Spinal cord (tissue), 10 donors: ENCODE measurements around the gene DNAJB9. TPM values are rescaled to one million over a fixed set of nuclear protein-coding genes. Genes with fewer than 3 reads are reported as not detected.
"Not testable (repeated sequence)": the region's sequence is repeated elsewhere in the genome, so short reads cannot be mapped to it uniquely, and the experiment has no call there.

ENCODE experiments used
- DNase-seq, 6 donors: peaks; one replicate each; pipeline versions ENCODE4 v3.0.0 to v3.0.0-alpha.2; 2013 to 2015; ENCODE audit warnings: low spot score in 6 of 6, low read depth in 4 of 6
- H3K27ac ChIP-seq: one replicate; pipeline ENCODE4 v1.5.1; 2013; ENCODE audit warnings: low read depth, low read length, control low read depth
- H3K27me3 ChIP-seq: one replicate; pipeline ENCODE4 v1.6.1; 2013; ENCODE audit warnings: low read length; ENCODE audit not compliant: control insufficient read depth, insufficient read depth
- H3K36me3 ChIP-seq: one replicate; pipeline ENCODE4 v1.6.1; 2013; ENCODE audit warnings: low read length; ENCODE audit not compliant: control insufficient read depth, insufficient read depth
- H3K4me1 ChIP-seq: one replicate; pipeline ENCODE4 v1.6.1; 2013; ENCODE audit warnings: low read length; ENCODE audit not compliant: control insufficient read depth, insufficient read depth
- H3K4me3 ChIP-seq: one replicate; pipeline ENCODE4 v1.5.1; 2013; ENCODE audit warnings: low read depth, low read length, control low read depth
- H3K9me3 ChIP-seq: one replicate; pipeline ENCODE4 v1.6.1; 2013; ENCODE audit warnings: low read length; ENCODE audit not compliant: control insufficient read depth, insufficient read depth
- WGBS: methylation state at CpG from one replicate; pipeline ENCODE4 v1.1.5; 2013; ENCODE audit warnings: missing lambda C conversion rate; ENCODE audit not compliant: insufficient coverage; 5-methylcytosine and 5-hydroxymethylcytosine counted together
- polyA plus RNA-seq, 2 donors: library from polyadenylated mRNA; unstranded; fragments of 120-200 nt; gene quantifications; one replicate each; pipeline ENCODE4 v1.2.1, GENCODE V29; 2013; ENCODE audit not compliant: insufficient read length in 2 of 2
- total RNA-seq, 2 donors: library from RNA; depleted of rRNA in 1 of 2; stranded (reverse); fragments of 120-200 nt in 1 of 2; fragments of >200 nt in 1 of 2; gene quantifications; one replicate each; pipeline versions ENCODE4 v1.2.3 to v1.2.4, GENCODE V29; 2013 to 2014
- donor health status: healthy.

Gene DNAJB9
- total and polyA plus RNA-seq, 4 donors, result 29.9 to 49.3 (median 32.6) TPM

DNA sequence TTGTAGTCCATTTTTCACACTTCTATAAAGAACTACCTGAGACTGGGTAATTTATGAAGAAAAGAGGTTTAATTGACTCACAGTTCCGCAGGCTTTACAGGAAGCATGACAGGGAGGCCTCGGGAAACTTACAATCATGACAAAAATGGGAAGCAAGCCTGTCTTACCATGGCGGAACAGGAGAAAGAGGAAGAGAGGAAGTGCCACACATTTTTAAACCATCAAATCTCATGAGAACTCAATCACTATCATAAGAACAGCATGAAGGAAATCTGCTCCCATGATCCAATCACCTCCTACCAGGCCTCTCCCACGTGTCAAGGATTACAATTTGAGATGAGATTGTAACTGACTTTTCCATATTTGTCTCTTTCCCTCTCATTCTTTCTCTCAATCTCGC, 34.4 kb upstream of the DNAJB9 start:
- H3K4me1 ChIP-seq, result no peaks in the 10 kb centered on the region
- no peaks in the 10 kb centered on the region for H3K27me3 ChIP-seq
- H3K36me3 ChIP-seq, result no peaks in the 10 kb centered on the region
- H3K4me3 ChIP-seq, result no peak overlapping the region
- DNase-seq, result no peak
- H3K27ac ChIP-seq, result no peak overlapping the region
- WGBS, result no CpG with 5 or more reads among the region's 5 CpGs
- no peaks in the 10 kb centered on the region for H3K9me3 ChIP-seq

GRCh38 chr7:108535744-108536143, 33.9 kb upstream of the DNAJB9 start:
- Histone ChIP-seq H3K27ac (no peak overlapping the region), H3K36me3 (no peaks in the 10 kb centered on the region), H3K4me1 (no peaks in the 10 kb centered on the region), H3K4me3 (no peak overlapping the region), H3K27me3 (no peaks in the 10 kb centered on the region), H3K9me3 (no peaks in the 10 kb centered on the region)
- WGBS, result no CpG with 5 or more reads among the region's 1 CpG
- DNase-seq, result no peak

GRCh38 chr7:108537229-108537628, 32.4 kb upstream of the DNAJB9 start:
- Histone ChIP-seq H3K27me3 (no peaks in the 10 kb centered on the region), H3K36me3 (no peaks in the 10 kb centered on the region), H3K9me3 (no peaks in the 10 kb centered on the region), H3K4me1 (no peaks in the 10 kb centered on the region), H3K4me3 (no peak overlapping the region), H3K27ac (no peak overlapping the region)
- 100% methylated on average over 2 of the region's 2 CpGs for WGBS
- no peak for DNase-seq

- not testable (repeated sequence) for H3K4me3 ChIP-seq, H3K9me3 ChIP-seq, H3K36me3 ChIP-seq, H3K27ac ChIP-seq, H3K4me1 ChIP-seq, H3K27me3 ChIP-seq, DNase-seq
- 100% methylated on average over 1 of the region's 2 CpGs for WGBS
Measured at GRCh38 chr7:108538236-108538635, 31.4 kb upstream of the DNAJB9 start.

- DNase-seq, H3K4me3 ChIP-seq, H3K4me1 ChIP-seq, H3K27me3 ChIP-seq, H3K9me3 ChIP-seq, H3K27ac ChIP-seq, H3K36me3 ChIP-seq: not testable (repeated sequence)
- WGBS, result no CpG with 5 or more reads among the region's 4 CpGs
Measured at GRCh38 chr7:108538685-108539084, 31.0 kb upstream of the DNAJB9 start.

GRCh38 chr7:108541478-108541877, 28.2 kb upstream of the DNAJB9 start:
- 40% methylated on average over 1 of the region's 2 CpGs for WGBS
- Histone ChIP-seq H3K36me3 (no peaks in the 10 kb centered on the region), H3K4me3 (no peak overlapping the region), H3K9me3 (no peaks in the 10 kb centered on the region), H3K27me3 (no peaks in the 10 kb centered on the region), H3K27ac (no peak overlapping the region), H3K4me1 (no peaks in the 10 kb centered on the region)
- DNase-seq, result peak in 2 of 6 donors; percentile 14 to 61

- H3K4me1 ChIP-seq, H3K9me3 ChIP-seq, H3K36me3 ChIP-seq, H3K27ac ChIP-seq, H3K4me3 ChIP-seq, H3K27me3 ChIP-seq: not testable (repeated sequence)
- no CpG with 5 or more reads among the region's 2 CpGs for WGBS
- DNase-seq, result peak in 1 of 6 donors; percentile 28
Measured at GRCh38 chr7:108548141-108548896, 21.4 kb upstream of the DNAJB9 start.

DNA sequence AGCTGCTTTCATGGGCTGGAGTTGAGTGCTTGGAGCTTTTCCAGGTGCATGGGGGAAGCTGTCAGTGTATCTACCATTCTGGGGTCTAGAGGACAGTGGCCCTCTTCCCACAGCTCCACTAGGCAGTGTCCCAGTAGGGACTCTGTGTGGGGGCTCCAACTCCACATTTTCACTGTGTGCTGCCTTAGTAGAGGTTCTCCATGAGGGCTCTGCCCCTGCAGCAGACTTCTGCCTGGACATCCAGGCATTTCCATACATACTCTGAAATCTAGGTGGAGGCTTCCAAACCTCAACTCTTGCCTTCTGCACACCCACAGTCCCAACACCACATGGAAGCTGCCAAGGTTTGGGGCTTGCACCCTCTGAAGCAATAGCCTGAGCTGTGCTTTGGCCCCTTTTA, 13.0 kb upstream of the DNAJB9 start:
- not testable (repeated sequence) for DNase-seq

DNA sequence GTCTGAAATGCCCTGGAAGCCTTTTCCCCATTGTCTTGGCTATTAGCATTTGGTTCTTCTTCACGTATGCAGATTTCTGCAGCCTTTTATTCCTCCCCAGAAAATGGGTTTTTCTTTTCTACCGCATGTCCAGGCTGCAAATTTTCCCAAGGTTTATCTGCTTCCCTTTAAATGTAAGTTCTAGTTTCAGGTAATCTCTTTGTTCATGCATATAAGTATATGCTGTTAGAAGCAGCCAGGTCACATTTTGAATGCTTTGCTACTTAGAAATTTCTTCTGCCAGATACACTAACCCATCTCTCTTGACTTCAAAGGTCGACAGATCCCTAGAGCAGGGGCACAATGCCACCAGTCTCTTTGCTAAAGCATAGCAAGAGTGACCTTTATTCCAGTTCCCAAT, 12.5 kb upstream of the DNAJB9 start:
- Histone ChIP-seq H3K27ac (no peak overlapping the region), H3K4me1 (no peaks in the 10 kb centered on the region), H3K27me3 (no peaks in the 10 kb centered on the region), H3K4me3 (no peak overlapping the region), H3K9me3 (peaks cover 11% of the 10 kb centered on the region), H3K36me3 (peaks cover 4% of the 10 kb centered on the region)
- WGBS, result 100% methylated on average over 1 of the region's 3 CpGs
- DNase-seq, result no peak

More for the DNA sequence above, 13.0 kb upstream of the DNAJB9 start:
- not testable (repeated sequence) for H3K27me3 ChIP-seq, H3K4me3 ChIP-seq, H3K27ac ChIP-seq, H3K4me1 ChIP-seq, H3K36me3 ChIP-seq
- H3K9me3 ChIP-seq, result peaks cover 11% of the 10 kb centered on the region

GRCh38 chr7:108557617-108558016, 12.1 kb upstream of the DNAJB9 start:
- H3K9me3 ChIP-seq, result peaks cover 11% of the 10 kb centered on the region
- H3K27ac ChIP-seq, result no peak overlapping the region
- WGBS, result 100% methylated on average over 1 of the region's 1 CpG
- H3K27me3 ChIP-seq, result no peaks in the 10 kb centered on the region
- no peaks in the 10 kb centered on the region for H3K4me1 ChIP-seq
- no peak for DNase-seq
- H3K4me3 ChIP-seq, result no peak overlapping the region
- H3K36me3 ChIP-seq, result peaks cover 4% of the 10 kb centered on the region
